ENCODE data around the gene LARP4B.

LARP4B gene

GRCh38 chr10:931326-932318 lies at the start of gene LARP4B:
TSS of gene LARP4B (minus strand) at chr10:931705. CDS start at chr10:885721, 45,984 bp downstream.
- Mint-ChIP-seq H3K4me3 (peak within 1 kb of the TSS; percentile 87), H3K4me1 (ENCODE audit: low read depth) (peaks cover 40% of the 10 kb centered on the region), H3K27ac (peak within 1 kb of the TSS; percentile 96), H3K36me3 (ENCODE audit: low read depth) (peaks cover 38% of the 10 kb centered on the region), H3K27me3 (no peaks in the 10 kb centered on the region), H3K9me3 (no peaks in the 10 kb centered on the region)
- DNase-seq = peak; percentile 98

- Mint-ChIP-seq H3K36me3 (ENCODE audit: low read depth) (peaks cover 16% of the 10 kb centered on the region), H3K9me3 (peaks cover 18% of the 10 kb centered on the region), H3K4me3 (no peak overlapping the region)
Observed at GRCh38 chr10:980468-981093, 49.1 kb upstream of the LARP4B start.

GRCh38 chr10:978826-979421 lies 47.4 kb upstream of the LARP4B start:
- H3K4me1 Mint-ChIP-seq (ENCODE audit: low read depth) = no peaks in the 10 kb centered on the region
- no peak overlapping the region for H3K4me3 Mint-ChIP-seq

More at GRCh38 chr10:980468-981093, 49.1 kb upstream of the LARP4B start:
- no peaks in the 10 kb centered on the region for H3K27me3 Mint-ChIP-seq
- H3K27ac Mint-ChIP-seq = no peak overlapping the region
- no peaks in the 10 kb centered on the region for H3K4me1 Mint-ChIP-seq (ENCODE audit: low read depth)
- no peak for DNase-seq

GRCh38 chr10:976316-976715 lies 44.8 kb upstream of the LARP4B start:
- Mint-ChIP-seq H3K36me3 (ENCODE audit: low read depth) (peaks cover 16% of the 10 kb centered on the region), H3K27ac (no peak overlapping the region), H3K4me3 (no peak overlapping the region), H3K27me3 (no peaks in the 10 kb centered on the region), H3K9me3 (peaks cover 18% of the 10 kb centered on the region), H3K4me1 (ENCODE audit: low read depth) (no peaks in the 10 kb centered on the region)
- DNase-seq = no peak

More at GRCh38 chr10:978826-979421, 47.4 kb upstream of the LARP4B start:
- Mint-ChIP-seq H3K27me3 (no peaks in the 10 kb centered on the region), H3K27ac (no peak overlapping the region), H3K36me3 (ENCODE audit: low read depth) (peaks cover 16% of the 10 kb centered on the region), H3K9me3 (peaks cover 18% of the 10 kb centered on the region)
- no peak for DNase-seq

- Mint-ChIP-seq H3K9me3 (peaks cover 9% of the 10 kb centered on the region), H3K36me3 (ENCODE audit: low read depth) (peaks cover 3% of the 10 kb centered on the region)
Observed at GRCh38 chr10:974785-975074, 43.2 kb upstream of the LARP4B start.

GRCh38 chr10:974038-974784 lies 42.7 kb upstream of the LARP4B start:
- Mint-ChIP-seq H3K9me3 (peaks cover 8% of the 10 kb centered on the region), H3K27me3 (peaks cover 2% of the 10 kb centered on the region), H3K27ac (no peak overlapping the region), H3K4me1 (ENCODE audit: low read depth) (no peaks in the 10 kb centered on the region), H3K4me3 (no peak overlapping the region), H3K36me3 (ENCODE audit: low read depth) (peaks cover 1% of the 10 kb centered on the region)
- no peak for DNase-seq

More at GRCh38 chr10:974785-975074, 43.2 kb upstream of the LARP4B start:
- no peaks in the 10 kb centered on the region for H3K4me1 Mint-ChIP-seq (ENCODE audit: low read depth)
- H3K4me3 Mint-ChIP-seq = no peak overlapping the region
- DNase-seq = no peak
- no peaks in the 10 kb centered on the region for H3K27me3 Mint-ChIP-seq
- H3K27ac Mint-ChIP-seq = no peak overlapping the region

- DNase-seq = no peak
- Mint-ChIP-seq H3K27ac (no peak overlapping the region), H3K9me3 (no peaks in the 10 kb centered on the region), H3K27me3 (peaks cover 12% of the 10 kb centered on the region), H3K4me3 (no peak overlapping the region), H3K4me1 (ENCODE audit: low read depth) (peaks cover 2% of the 10 kb centered on the region), H3K36me3 (ENCODE audit: low read depth) (peaks cover 1% of the 10 kb centered on the region)
Observed at GRCh38 chr10:972763-973162, 41.3 kb upstream of the LARP4B start.

- Mint-ChIP-seq H3K27me3 (peaks cover 12% of the 10 kb centered on the region), H3K4me3 (no peak overlapping the region), H3K9me3 (no peaks in the 10 kb centered on the region), H3K27ac (no peak overlapping the region), H3K4me1 (ENCODE audit: low read depth) (peaks cover 9% of the 10 kb centered on the region), H3K36me3 (ENCODE audit: low read depth) (no peaks in the 10 kb centered on the region)
- no peak for DNase-seq
Observed at GRCh38 chr10:971613-972012, 40.1 kb upstream of the LARP4B start.

GRCh38 chr10:971150-971542 lies 39.6 kb upstream of the LARP4B start:
- no peak for DNase-seq
- no peaks in the 10 kb centered on the region for H3K9me3 Mint-ChIP-seq
- no peak overlapping the region for H3K4me3 Mint-ChIP-seq
- H3K36me3 Mint-ChIP-seq (ENCODE audit: low read depth) = no peaks in the 10 kb centered on the region
- peaks cover 12% of the 10 kb centered on the region for H3K27me3 Mint-ChIP-seq
- peaks cover 9% of the 10 kb centered on the region for H3K4me1 Mint-ChIP-seq (ENCODE audit: low read depth)
- H3K27ac Mint-ChIP-seq = no peak overlapping the region

GRCh38 chr10:970311-971149 lies 39.0 kb upstream of the LARP4B start:
- H3K27ac Mint-ChIP-seq = no peak overlapping the region
- peaks cover 12% of the 10 kb centered on the region for H3K27me3 Mint-ChIP-seq
- no peaks in the 10 kb centered on the region for H3K36me3 Mint-ChIP-seq (ENCODE audit: low read depth)
- DNase-seq = no peak
- H3K4me3 Mint-ChIP-seq = no peak overlapping the region
- peaks cover 9% of the 10 kb centered on the region for H3K4me1 Mint-ChIP-seq (ENCODE audit: low read depth)
- no peaks in the 10 kb centered on the region for H3K9me3 Mint-ChIP-seq

- Mint-ChIP-seq H3K27ac (no peak overlapping the region), H3K4me1 (ENCODE audit: low read depth) (peaks cover 9% of the 10 kb centered on the region), H3K27me3 (peaks cover 12% of the 10 kb centered on the region), H3K4me3 (no peak overlapping the region), H3K9me3 (no peaks in the 10 kb centered on the region), H3K36me3 (ENCODE audit: low read depth) (no peaks in the 10 kb centered on the region)
- no peak for DNase-seq
Observed at GRCh38 chr10:969473-970150, 38.1 kb upstream of the LARP4B start.

- peaks cover 12% of the 10 kb centered on the region for H3K27me3 Mint-ChIP-seq
- no peaks in the 10 kb centered on the region for H3K9me3 Mint-ChIP-seq
- no peaks in the 10 kb centered on the region for H3K36me3 Mint-ChIP-seq (ENCODE audit: low read depth)
- H3K4me3 Mint-ChIP-seq = no peak overlapping the region
- DNase-seq = no peak
- H3K4me1 Mint-ChIP-seq (ENCODE audit: low read depth) = peaks cover 9% of the 10 kb centered on the region
- no peak overlapping the region for H3K27ac Mint-ChIP-seq
Observed at GRCh38 chr10:968546-969199, 37.2 kb upstream of the LARP4B start.

All from activated T-cell treated with anti-CD3 and anti-CD28 coated beads, Interleukin-2, amount 50 U/mL, for 24 hours (primary cell).